GM21360 (cell line): Measurements from ENCODE around the gene NMNAT1.
"Not testable (repeated sequence)": the region's sequence is repeated elsewhere in the genome, so short reads cannot be mapped to it uniquely, and the experiment has no call there.

Source experiments
- ATAC-seq: cut with Tn5 transposase; IDR thresholded peaks from one replicate; pipeline ENCODE4 v1.9.1; 2021; ENCODE audit warnings: mild to moderate bottlenecking, moderate library complexity; ENCODE audit not compliant: unreplicated experiment

The NMNAT1 gene

DNA sequence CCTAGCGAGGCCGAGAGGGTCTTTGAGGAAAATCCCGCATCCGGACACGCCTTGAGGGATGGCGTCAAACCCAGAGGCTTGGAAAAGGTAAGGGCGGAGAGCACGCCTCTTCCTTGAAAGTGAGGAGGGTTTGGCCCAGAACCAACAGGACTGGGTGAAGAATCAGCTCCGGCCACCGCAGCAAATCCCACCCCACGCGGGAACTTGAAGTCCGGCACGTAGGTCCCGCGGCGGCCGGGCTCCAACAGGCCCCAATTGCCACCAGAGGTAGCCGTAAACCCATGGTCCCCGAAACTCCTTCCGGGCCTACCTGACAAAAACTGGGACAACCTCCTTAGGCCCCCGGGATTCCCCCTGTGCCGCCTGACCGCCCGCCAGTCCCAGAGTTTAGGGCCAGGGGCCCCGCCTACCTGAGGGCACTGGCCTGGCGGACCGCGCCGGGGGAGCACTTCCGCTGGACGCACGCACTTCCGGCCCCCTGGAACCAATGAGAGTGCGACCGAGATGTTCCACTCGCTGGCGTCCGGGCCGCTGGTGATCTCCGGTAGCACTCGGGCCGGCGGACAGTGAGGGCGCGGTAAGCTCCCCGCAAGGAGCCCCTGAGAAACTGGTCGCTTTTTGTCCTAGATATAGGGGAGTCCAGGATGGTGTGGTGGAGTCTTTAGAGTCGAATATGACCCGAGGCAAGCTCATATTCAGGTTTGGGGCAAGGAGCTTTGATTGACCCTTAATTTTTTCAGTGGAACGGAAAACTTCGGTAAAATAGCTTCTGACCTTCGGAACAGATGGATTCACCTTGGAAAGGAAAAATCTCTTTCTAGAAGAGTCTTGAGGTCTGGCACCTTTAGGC lies at the start of gene NMNAT1, which contains the start of gene LZIC:
Gene NMNAT1, plus strand, starts transcription at position 537 of the 850 bp plus-strand sequence. CDS start 28,599 bp downstream, outside the sequence.
Gene LZIC, minus strand, starts transcription at position 453 of the 850 bp plus-strand sequence. CDS start 6,772 bp downstream, outside the sequence.
- ATAC-seq, result peak; percentile 94

DNA sequence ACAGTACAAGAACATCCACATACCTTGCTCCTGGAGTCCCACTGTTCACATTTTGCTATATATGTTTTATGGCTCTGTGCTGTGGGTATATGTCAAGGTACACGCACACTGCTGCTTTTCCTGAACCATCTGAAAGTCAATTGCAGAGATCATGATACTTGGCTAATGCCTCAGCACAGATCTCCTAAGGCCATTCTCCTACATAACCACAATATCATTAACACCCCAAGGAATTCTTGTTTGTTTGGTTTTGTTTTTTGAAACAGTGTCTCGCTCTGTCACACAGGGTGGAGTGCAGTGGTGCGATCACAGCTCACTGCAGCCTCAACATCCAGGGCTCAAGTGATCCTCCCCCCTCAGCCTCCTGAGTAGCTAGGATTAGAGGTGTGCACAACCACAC lies 49.2 kb upstream of the NMNAT1 start:
- ATAC-seq, result no peak

DNA sequence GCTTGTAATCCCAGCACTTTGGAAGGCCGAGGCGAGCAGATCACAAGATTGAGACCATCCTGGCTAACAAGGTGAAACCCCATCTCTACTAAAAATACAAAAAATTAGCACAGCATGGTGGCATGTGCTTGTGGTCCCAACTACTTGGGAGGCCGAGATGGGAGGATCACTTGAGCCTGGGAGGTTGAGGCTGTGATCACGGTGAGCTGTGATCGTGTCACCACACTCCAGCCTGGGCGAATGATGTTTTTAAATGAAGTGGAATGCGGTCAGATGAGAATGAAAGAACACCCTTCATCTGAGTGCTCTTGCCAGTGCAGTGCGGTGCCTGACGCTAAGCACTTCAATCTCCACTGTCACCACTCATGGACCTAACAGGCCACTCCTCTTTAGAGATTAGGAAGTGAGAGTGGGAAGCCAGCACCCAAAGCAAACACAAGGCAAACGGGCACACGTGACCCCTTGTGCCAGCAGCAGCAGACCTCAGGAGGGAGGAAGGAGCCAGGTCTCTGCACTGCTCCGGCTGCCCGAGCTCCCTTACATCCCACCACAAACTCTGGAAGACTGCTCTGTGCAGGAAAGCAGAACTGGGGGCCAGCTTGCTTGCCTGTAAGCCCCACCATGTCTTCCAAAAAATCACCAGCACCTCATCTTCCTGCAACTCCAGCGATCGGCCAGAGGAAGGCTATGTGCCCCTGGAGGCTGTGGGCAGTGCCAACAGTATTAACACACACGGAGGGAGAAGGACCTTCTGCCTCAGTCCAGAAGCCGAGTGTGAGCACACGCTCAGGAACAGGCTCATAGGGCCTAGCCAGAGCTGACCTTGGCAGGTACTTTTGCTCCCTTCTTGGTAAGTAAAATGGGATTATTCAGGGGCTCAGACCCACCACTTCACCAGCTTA lies 42.9 kb upstream of the NMNAT1 start:
- ATAC-seq, result peak; percentile 59

DNA sequence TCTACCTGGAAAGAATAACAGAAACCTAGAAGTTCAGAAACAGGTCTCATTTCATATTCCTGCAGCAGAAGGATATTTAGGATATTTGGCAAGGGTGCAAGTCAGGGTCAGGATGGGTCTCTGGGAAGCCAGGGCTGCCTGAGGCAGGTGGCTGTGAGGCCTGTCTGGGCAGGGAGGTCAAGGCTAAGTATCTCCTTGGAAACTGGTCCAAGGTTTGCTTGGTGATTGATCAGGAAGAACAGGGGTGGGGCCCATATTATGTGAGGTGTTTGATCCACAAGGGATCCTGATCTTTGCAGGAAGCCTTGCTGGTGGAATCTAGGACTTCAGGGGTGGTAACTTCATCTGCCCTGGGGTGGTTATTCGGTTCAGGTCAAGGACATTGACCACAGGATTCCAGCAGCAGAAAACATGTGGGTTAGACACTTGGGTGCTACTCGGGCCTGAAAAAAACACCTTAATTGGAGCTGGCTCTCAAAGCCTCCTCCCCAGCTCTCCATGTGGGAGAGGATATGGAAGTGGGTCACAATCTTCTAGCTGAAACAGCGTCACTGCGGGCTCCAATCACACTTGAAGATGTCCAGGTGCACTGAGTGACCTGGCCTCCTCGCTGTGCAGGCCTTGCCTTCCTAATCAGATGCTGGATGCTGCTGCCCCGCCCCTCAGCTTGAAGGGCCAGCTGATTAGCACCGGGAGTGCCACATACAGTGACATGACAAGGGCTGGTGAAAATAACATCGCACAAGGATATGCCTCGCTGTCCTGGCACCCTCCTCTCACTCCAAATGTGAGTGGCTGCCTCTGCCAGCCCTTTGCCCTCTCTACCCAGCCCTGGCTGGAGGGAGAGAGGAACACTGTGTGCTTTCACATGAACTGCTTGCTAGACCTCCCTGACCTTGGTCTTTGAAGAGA lies 41.9 kb upstream of the NMNAT1 start:
- ATAC-seq, result no peak

DNA sequence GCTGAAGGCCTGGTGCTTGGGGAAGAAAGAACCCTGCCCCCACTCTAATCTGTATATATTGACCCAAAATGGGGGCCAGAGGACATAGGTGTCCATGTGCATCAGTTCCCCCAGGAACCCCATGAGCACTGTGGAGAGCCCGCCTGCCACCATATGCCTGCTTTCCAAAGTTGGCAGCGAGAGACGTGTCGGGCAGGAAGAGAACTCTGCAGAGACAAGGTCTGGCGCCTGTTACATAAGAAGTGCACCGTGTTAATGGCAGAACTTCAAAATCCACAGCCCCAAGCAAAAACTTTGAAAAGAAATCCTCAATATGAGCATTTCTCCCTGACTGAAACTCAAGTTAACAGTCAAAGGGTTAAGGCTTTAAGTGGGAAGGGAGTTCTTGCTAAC lies 41.2 kb upstream of the NMNAT1 start:
- no peak for ATAC-seq

DNA sequence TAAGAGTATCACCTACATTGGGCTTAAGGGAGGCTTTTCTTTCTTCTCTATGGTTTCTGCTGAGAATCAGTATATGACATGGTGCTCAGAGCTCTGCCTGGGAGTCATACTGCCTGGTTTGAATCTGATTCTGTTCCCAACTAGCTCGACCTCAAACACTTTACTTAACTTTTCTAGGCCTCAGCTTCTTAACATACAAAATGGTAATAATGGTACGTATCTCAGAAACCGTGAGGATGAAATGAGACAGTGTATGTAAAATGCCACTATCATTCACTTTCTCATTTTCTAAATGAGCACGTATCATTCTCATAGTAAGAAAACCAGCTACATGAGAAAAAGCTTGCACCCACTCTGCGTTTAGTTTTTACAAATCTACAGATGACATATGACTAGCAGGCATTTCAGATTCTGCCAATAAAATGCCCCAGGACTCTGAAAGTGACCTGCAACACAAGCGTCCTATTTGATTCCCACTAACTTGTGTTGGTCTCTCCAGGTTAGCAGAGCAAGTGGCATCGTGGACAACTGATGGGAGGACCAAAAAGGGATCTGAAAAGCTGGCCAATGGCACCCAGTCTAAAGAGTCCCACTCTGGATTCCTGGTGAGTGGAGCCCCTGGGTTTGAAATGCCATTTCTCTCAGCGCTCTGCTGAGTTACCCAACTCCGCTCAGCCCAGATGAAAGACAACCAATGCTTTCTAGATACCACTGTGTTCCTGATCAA lies 39.3 kb upstream of the NMNAT1 start:
- ATAC-seq, result no peak

DNA sequence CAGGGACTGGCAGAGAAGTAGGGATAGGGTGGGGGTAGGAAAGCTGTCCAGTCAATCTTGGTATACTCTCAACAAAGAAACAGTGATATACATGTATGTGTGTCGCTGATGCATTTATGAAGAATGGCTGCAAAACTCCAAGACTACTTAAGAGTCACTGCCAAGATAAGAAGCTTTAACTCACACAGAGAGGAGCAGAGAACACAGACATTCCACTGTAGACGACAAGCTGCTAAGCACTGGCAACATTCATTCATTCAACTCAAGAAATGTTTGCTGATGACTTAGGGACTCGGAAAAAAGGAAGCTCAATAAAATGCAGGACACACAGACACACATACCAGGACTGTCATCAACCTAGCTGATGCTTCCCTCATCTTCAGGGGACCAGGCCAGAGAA lies 38.7 kb upstream of the NMNAT1 start:
- no peak for ATAC-seq

DNA sequence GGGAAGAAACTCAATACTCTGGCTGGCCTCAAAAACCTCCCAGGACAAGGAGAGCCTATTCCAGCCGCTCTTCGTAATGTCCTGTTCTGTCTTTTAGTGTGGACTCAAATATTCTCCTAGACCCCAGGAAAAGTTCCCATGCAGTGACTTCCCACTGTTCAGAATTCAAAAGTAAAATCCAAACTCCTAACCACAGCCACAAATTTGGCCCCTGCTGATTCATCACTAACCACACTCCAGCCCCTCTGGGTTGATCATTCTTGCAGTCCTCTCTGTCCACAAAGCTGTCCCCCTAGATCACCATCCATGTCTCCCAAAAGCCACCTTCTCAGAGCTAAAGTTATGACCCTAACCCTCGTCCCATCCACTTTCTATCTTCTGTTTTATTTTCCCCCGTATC lies 38.3 kb upstream of the NMNAT1 start:
- no peak for ATAC-seq

DNA sequence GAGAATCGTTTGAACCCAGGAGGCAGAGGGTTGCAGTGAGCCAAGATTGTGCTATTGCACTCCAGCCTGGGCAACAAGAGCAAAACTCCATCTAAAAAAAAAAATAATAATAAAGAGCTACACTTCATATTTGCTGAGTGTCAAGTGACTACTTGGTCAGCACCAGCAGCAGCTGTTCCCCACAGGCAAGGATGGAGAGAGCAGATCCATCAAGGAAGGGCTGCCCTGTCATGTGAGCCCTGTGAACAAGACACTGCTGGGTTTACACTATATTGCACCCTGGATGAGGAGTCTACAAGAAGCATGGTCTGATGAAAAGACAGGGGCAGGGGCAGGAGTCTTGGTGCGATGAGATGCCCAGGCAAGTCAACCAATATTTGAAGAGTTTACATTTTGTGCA lies 36.8 kb upstream of the NMNAT1 start:
- no peak for ATAC-seq

DNA sequence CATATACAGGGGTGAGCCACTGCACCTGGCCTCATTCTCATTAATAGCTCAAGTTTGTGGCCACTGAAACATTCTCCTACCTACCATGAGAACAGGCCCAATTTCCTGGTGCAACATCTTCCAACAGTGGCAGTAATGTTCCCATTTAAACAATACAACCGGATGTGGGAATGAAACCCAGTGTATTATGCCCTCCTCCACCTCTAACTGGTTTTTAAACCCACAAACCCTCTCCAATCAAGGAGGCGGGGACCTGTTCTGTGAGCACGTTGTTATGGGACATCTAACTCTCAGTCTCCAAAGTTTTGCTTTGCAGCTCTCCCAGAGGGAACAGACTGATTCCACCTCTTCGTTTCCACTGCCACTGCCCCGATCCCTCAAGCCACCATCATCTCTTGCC lies 35.8 kb upstream of the NMNAT1 start:
- ATAC-seq, result no peak

DNA sequence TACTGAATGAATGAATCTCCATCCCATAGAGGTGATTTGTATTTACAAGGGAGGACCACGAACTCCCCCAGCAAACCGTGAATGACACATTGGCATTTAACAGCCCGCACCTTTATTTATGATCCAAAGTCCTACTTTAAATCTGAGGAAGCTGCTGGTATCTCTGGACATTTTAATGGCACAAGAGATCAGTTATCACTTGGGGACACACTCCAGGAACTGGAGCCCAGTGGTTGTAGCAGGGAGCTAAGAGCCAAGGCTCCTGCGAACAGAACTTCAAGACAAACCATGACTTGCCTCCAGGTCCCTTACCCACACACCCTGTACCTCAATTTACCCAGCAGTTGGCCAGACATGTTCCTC lies 34.4 kb upstream of the NMNAT1 start:
- no peak for ATAC-seq

DNA sequence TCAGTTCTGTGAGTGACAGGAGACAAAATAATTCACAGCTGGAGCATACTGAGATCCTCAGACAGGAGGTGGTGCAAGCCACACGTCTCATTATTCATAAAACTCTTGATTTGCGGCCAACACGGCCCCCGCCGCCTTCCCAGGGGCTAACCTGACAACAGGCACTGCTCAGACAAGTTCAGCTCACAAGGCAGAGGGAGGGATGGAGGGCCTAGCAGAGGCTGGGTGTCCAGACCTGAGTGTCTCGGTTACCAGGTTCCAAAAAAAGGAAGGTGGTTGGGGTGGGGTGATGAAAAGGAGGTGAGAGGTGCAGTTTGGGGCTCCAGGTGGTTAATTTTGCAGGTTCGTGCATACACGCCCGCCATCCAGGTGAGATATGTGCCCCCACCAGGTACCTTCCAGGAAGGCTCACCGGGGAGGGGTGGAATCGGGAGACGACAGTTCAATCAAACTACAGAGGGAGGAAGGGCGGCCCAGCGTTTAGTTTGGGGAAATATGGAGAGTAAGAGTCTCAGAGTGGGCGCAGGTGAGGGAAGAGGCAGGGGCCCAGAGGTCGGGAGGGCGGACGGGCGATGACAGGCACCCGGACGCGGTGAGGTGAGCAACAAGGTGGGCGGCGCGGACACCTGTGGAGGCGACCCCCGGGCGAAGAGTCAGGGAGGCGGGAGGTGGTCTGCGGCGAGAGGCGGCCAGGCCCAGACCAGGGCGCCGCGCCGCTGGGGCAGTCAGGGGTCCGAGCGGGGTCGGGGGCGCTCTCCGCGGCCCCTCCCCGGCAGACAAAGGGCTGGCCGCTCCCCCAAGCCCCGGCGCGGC lies 33.8 kb upstream of the NMNAT1 start:
- ATAC-seq, result no peak

DNA sequence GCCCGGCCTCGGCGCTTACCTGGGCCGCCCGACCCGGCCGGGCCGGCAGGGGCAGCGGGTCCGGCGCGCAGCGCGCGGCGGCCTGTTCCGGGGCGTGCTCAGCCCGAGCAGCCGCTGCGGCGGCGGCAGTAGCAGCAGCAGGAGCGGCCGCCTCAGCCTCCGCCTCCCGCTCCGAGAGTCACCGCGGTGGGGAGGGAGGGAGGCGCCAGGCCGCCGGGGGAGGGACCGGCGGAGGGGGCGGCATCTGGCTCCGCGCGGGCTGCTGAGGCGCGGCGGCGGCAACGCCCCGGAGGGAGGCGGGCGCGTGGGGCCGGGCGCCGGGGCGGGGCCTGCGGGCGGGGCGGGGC lies 33.2 kb upstream of the NMNAT1 start, which contains the start of gene CTNNBIP1:
Gene CTNNBIP1, minus strand, starts transcription at position 194 of the 347 bp plus-strand sequence. CDS start 38,205 bp downstream, outside the sequence.
- peak; percentile 76 for ATAC-seq

DNA sequence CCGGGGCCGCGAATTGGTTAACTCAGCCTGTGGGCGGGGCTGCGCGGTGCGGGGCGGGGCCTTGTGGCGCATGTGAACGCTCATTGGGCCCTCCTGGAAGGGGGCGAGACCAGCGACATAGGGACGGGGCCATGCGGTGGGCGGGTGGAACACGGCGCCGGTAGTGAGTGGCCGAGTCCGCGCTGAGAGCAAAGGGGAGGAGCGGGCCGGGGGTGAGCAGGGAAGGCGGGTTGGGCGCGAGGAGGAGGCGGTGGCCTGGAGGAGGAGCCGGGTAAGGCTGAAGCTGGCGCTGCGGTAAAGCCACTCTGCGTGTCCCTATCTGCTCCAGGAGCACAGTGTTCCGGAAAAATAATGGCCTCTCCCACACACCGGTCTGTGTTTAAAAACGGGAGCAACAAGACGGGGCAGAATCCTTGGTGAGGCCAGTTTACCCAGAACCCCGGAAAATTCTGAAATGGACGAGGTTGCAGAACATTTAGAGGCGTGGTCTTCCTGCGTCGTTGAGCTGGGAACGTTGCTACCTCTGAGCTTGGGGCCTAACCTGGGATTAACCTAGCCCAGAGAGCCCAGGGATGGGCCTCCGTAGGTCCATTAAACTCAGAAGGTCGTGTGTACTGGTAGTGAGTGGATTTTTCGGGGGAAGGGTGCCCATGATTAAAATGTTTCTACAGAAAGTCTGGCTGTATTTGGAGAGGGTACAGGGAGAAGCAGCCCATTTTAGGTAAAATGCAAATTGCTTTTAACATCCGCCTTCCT lies 32.7 kb upstream of the NMNAT1 start:
- ATAC-seq, result peak; percentile 87

DNA sequence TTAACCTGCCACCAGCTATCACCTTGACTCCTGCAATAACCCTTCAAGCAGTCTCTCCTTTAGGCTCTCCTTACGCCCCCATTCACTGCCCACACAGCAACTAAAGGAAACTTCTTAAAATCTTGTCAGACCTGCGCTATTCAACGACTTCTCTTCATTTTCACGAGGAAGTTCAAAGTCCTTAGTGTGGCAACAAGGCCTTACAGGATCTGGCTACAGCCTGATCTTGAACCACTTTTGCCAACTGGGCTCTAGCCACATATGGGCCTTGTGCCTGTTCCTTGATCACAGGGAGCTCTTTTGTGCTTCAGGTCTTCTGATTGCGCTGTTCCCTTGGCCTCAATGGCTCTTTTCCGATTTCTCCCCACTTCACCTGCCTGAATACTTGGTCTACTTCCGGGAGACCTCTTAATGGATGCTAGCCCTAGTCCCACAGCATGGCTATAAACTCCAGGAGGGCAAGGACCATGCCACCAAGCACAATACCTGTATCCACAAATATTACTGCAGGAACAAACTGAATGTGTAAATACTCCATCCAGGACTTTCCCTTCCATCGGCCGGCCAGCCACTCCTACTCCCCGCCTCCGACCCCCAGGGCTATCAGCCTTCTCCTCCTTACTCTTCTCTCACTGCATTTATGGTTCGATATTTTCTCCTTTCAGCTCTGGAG lies 30.9 kb upstream of the NMNAT1 start:
- ATAC-seq, result no peak

DNA sequence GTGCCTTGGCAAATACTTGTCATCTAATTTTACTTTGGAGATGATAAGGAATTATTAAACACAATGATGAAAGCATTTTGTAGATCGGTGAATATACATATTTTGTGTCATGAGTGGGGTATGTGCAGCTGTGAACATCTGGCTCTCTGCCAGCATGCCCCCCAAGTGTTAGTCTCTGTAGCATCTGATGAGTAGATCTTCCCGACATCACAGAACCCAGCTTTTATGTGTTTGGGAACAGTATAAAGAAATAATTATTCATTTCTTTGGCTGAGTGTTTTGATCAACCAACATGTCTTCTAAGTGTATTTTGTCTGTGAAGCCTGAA lies 28.7 kb upstream of the NMNAT1 start:
- no peak for ATAC-seq

DNA sequence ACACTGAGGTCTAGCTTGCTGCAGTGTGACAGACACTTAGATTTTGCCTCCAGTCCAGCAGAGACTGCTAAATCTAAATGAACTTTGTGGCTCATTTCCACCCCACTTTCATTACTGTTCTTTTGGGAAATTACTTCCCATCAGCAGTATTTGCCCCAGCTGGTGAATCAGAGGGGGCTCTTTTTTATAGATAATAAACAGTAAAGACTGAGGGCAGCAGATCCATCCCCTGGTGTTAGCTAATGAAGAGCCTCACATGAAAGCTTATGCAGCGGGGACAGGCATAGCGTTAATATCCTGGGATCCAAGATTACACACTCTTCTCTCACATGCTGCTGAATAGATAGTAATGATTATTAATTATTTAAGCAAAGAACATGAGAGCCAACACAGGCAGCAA lies 26.8 kb upstream of the NMNAT1 start:
- no peak for ATAC-seq

DNA sequence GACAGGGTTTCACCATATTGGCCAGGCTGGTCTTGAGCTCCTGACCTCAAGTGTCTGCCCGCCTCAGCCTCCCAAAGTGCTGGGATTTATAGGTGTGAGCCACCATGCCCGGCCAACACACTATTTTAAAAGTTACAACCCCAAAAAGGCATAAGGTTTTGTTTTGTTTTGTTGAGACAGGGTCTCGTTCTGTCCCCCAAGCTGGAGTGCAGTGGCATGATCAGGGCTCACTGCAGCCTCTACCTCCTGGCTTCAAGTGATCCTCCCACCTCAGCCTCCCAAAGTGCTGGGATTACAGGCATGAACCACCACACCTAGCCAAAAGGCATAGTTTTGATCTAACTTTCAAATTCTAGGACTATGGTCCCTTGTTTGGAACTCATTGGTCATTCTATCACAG lies 25.8 kb upstream of the NMNAT1 start:
- not testable (repeated sequence) for ATAC-seq
